Tibial artery (tissue), 4 donors: ENCODE results near the gene TMEM156.
"Not testable (repeated sequence)": the region's sequence is repeated elsewhere in the genome, so short reads cannot be mapped to it uniquely, and the experiment has no call there.

Experiments used
- DNase-seq, 2 donors: peaks; one replicate each; pipeline ENCODE4 v3.0.0-alpha.2; 2019
- H3K27ac ChIP-seq, 2 donors: fragments of 200-600 bp; sonication (generic) in 1 of 2; 1 replicate in 1 of 2; 2 replicates in 1 of 2; pipeline ENCODE4 v1.5.1; 2018 to 2019; ENCODE audit warnings: mild to moderate bottlenecking in 1 of 2
- H3K27me3 ChIP-seq, 2 donors: fragments of 200-600 bp; sonication (generic) in 1 of 2; one replicate each; pipeline versions ENCODE4 v1.5.1 to v1.6.0; 2016 to 2019
- H3K36me3 ChIP-seq, 3 donors: fragments of 200-600 bp; sonication (generic) in 2 of 3; one replicate each; pipeline ENCODE4 v1.5.1; 2016 to 2019; ENCODE audit warnings: mild to moderate bottlenecking in 2 of 3
- H3K4me1 ChIP-seq, 4 donors: fragments of 200-600 bp; sonication (generic) in 2 of 4; 1 replicate in 3 of 4; 2 replicates in 1 of 4; pipeline ENCODE4 v1.5.1; 2016 to 2019
- H3K4me3 ChIP-seq, 2 donors: fragments of 200-600 bp; sonication (generic) in 1 of 2; 1 replicate in 1 of 2; 2 replicates in 1 of 2; pipeline ENCODE4 v1.5.1; 2018 to 2019; ENCODE audit warnings: mild to moderate bottlenecking in 2 of 2
- H3K9me3 ChIP-seq, 3 donors: fragments of 200-600 bp; sonication (generic) in 1 of 3; one replicate each; pipeline ENCODE4 v1.5.1; 2016 to 2019
- intact Hi-C: fragments of 100-400 bp; cut with DNase I; formaldehyde crosslinking; loops from one replicate; pipeline ENCODE4 v1.15.0; 2023; ENCODE audit warnings: low total_unique reads
- TF ChIP-seq, protein P1 (sequence below), 2 experiments: fragments of 200-600 bp in 1 of 2; fragments of 450-650 bp in 1 of 2; IDR thresholded peaks; one replicate each; pipeline ENCODE4 v1.5.1; 2017 to 2019; ENCODE audit warnings: antibody characterized with exemption in 2 of 2, mild to moderate bottlenecking in 1 of 2, moderate library complexity in 1 of 2

Gene TMEM156

DNA sequence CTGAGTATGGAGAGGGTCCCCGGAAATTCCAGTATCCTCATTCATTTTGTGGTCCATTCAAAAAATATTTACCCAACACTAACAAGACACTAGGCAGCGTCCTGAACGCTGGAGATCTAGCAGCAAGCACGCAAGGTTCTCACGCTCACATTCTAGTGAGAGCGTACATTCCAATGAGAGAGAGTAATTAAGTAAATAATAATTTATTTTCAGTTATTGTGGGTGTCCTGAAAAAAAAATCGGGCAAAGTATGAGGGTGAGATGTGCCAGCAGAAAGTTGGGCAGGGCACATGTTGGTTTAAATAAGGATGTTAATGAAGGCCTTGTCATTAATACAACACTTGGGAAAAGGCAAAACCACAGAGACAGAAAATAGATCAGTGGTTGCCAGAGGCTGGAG, 4.0 kb upstream of the TMEM156 start:
- Histone ChIP-seq H3K9me3 (no peaks in the 10 kb centered on the region), H3K4me3 (no peak overlapping the region), H3K4me1 (no peaks in the 10 kb centered on the region), H3K36me3 (no peaks in the 10 kb centered on the region), H3K27me3 (no peaks in the 10 kb centered on the region), H3K27ac (no peak overlapping the region)
- intact Hi-C loops = no loop called here
- TF ChIP-seq, protein P1, sequence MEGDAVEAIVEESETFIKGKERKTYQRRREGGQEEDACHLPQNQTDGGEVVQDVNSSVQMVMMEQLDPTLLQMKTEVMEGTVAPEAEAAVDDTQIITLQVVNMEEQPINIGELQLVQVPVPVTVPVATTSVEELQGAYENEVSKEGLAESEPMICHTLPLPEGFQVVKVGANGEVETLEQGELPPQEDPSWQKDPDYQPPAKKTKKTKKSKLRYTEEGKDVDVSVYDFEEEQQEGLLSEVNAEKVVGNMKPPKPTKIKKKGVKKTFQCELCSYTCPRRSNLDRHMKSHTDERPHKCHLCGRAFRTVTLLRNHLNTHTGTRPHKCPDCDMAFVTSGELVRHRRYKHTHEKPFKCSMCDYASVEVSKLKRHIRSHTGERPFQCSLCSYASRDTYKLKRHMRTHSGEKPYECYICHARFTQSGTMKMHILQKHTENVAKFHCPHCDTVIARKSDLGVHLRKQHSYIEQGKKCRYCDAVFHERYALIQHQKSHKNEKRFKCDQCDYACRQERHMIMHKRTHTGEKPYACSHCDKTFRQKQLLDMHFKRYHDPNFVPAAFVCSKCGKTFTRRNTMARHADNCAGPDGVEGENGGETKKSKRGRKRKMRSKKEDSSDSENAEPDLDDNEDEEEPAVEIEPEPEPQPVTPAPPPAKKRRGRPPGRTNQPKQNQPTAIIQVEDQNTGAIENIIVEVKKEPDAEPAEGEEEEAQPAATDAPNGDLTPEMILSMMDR (IDR thresholded peaks at IDR 0.05) = no peak
- no peak for DNase-seq

DNA sequence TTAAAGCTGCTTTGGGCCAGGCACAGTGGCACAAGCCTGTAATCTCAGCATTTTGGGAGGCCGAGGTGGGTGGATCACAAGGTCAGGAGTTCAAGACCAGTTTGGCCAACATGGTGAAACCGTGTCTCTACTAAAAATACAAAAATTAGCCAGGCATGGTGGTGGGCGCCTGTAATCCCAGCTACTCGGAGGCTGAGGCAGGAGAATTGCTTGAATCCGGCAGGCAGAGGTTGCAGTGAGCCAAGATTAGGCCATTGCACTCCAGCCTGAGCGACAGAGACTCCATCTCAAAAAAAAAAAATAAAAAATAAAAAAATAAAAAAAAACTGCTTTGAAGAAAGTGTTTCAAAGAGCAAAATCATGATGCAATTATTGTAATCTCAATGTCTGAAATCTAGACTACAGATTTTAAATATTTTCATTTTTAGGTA, 604 bp downstream of the TMEM156 start:
- not testable (repeated sequence) for H3K27ac ChIP-seq

DNA sequence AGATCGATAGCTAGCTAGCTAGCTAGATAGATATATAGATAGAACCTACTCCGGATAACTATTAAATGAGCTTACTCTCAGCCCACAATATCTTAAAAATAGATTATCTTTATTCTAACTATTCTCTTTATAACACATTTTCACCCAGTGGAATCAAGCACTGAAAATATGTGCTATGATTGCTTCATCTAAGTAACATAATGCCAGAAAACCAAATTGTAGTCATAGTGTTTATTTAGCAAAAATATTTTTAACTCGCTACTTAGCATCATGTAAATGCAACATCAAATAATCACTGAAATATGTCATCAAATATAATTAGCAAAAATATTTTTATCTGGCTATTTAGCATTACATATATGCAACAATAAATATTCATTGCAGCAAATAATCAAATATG, 1.5 kb downstream of the TMEM156 start:
- intact Hi-C loops = no loop called here
- TF ChIP-seq, protein P1 (IDR thresholded peaks at IDR 0.05) = no peak
- Histone ChIP-seq H3K4me1 (no peaks in the 10 kb centered on the region), H3K9me3 (no peaks in the 10 kb centered on the region), H3K27ac (no peak overlapping the region), H3K27me3 (no peaks in the 10 kb centered on the region), H3K36me3 (no peaks in the 10 kb centered on the region), H3K4me3 (no peak overlapping the region)
- DNase-seq = no peak

More for the DNA sequence above, 604 bp downstream of the TMEM156 start:
- H3K4me1 ChIP-seq, H3K27me3 ChIP-seq, H3K9me3 ChIP-seq, H3K36me3 ChIP-seq, intact Hi-C loops, DNase-seq, H3K4me3 ChIP-seq: not testable (repeated sequence)

DNA sequence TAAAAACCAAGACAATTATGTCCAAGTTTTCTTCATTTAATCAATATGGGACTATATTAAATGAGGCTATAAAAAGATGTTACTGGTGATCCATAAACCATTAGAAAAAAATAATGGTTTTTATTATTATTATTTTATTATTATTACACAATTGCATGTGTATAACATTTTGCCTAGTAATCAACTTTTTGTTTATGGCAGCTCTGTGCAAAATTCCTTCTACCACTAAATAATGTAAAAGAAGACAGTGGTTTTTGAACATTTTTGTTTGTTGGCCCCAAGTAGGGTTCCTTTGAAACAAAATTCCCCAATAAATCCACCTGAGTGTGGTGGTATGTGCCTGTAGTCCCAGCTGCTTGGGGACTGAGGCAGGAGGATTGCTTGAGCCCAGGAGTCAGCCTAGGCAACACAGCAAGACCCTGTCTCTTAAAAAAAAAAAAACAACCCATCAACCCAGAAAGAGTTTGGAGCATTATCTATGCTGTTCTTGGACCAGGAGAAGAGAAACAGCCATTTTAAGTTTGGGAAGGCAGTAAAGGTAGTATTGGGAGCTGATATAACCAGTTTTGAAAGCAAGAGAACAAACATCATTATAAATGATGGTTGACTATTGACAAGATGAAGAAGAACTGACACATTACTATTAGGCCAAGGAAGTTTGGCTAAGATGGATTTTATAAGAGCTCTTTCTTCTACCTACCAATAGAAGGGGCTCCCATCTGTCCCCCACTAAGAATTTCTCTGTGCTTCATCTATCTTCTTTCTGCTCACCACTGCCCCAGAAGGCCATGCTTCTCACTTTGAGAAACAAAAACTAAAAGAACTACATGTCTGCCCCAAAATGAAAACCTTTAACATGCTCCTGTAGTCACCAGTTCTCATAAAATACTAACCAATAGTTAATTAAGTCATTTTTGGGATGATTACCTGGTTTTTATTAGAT, 2.2 kb downstream of the TMEM156 start:
- TF ChIP-seq, protein P1 (IDR thresholded peaks at IDR 0.05) = no peak
- intact Hi-C loops = no loop called here
- no peaks in the 10 kb centered on the region for H3K27me3 ChIP-seq
- H3K4me3 ChIP-seq = no peak overlapping the region
- H3K4me1 ChIP-seq = no peaks in the 10 kb centered on the region
- no peaks in the 10 kb centered on the region for H3K36me3 ChIP-seq
- no peak overlapping the region for H3K27ac ChIP-seq
- DNase-seq = no peak
- H3K9me3 ChIP-seq = no peaks in the 10 kb centered on the region

DNA sequence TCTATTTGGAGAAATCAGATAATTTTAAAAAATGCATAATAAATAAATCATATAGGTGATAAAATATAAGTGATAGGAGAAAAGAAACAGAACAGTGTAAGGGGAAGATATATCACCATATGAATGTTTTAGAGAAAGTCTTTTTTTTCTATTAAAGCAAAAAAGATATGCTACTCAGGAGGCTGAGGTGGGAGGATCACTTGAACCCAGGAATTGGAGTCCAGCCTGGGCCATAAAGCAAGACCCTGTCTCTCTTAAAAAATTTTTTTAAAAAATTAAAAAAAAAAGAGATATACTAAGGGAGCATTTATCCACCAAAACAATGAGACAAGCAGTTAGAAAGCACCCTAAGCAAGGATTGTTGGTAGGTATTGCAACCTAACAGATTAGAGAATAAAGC, 6.1 kb downstream of the TMEM156 start:
- peaks cover 0 to 5% of the 10 kb centered on the region in 2 donors for H3K27me3 ChIP-seq
- intact Hi-C loops = no loop called here
- TF ChIP-seq, protein P1 (IDR thresholded peaks at IDR 0.05) = no peak
- H3K9me3 ChIP-seq = no peaks in the 10 kb centered on the region
- H3K4me1 ChIP-seq = no peaks in the 10 kb centered on the region
- no peak overlapping the region for H3K4me3 ChIP-seq
- DNase-seq = no peak
- H3K36me3 ChIP-seq = no peaks in the 10 kb centered on the region
- H3K27ac ChIP-seq = no peak overlapping the region

DNA sequence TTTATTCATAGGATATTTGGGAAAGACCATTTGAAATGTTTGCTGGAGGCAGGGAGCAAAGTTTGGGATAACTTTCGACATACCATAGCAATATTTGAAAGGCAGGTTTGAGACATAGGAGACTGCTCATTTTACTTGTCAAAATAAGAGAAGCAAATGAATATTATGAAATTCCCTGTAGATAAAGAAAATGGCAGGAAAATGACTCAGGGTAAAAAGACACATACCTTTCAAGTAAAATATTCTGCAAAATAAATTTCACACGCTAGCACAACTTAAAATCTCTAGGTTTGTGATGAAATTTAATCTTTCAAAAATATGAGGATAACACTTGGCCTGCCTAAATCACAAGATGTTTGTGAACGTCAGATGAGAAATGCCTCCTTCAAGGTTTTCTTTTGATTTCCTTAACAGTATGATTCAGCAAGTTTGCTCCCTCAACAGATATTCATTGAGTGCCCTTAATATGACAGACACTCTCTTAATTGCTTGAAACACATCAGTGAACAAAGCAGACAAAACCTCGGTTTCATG, 6.6 kb downstream of the TMEM156 start:
- no peaks in the 10 kb centered on the region for H3K4me1 ChIP-seq
- TF ChIP-seq, protein P1 (IDR thresholded peaks at IDR 0.05) = no peak
- no peak overlapping the region for H3K27ac ChIP-seq
- H3K27me3 ChIP-seq = peaks cover 0 to 5% of the 10 kb centered on the region in 2 donors
- H3K9me3 ChIP-seq = no peaks in the 10 kb centered on the region
- no peak overlapping the region for H3K4me3 ChIP-seq
- H3K36me3 ChIP-seq = no peaks in the 10 kb centered on the region
- no peak for DNase-seq
- intact Hi-C loops = no loop called here
